Small intestine (tissue), 7 donors: Measurements from ENCODE around the gene APBB2. TPM values are rescaled to one million over a fixed set of nuclear protein-coding genes. Genes with fewer than 3 reads are reported as not detected.

Experiments
- DNase-seq, 2 donors: peaks; one replicate each; pipeline versions ENCODE4 v3.0.0 to v3.0.0-alpha.2; 2013
- FAIRE-seq: peaks from 2 replicates; lab custom pipeline; 2012; peaks lifted over from hg19 to GRCh38; lab: Jason Lieb, UNC
- H3K27ac ChIP-seq, 3 donors: one replicate each; pipeline ENCODE4 v1.5.1; 2013; ENCODE audit warnings: low read length in 2 of 3, mild to moderate bottlenecking in 2 of 3, control low read depth in 1 of 3, inconsistent platforms in 1 of 3, low read depth in 1 of 3, moderate library complexity in 1 of 3
- H3K27me3 ChIP-seq, 3 donors: one replicate each; pipeline ENCODE4 v1.6.1; 2013; ENCODE audit warnings: low read length in 3 of 3, inconsistent platforms in 1 of 3; ENCODE audit not compliant: control insufficient read depth in 3 of 3, insufficient read depth in 3 of 3
- H3K36me3 ChIP-seq, 3 donors: one replicate each; pipeline ENCODE4 v1.6.1; 2013; ENCODE audit warnings: low read length in 3 of 3, inconsistent platforms in 1 of 3, low read depth in 1 of 3, mild to moderate bottlenecking in 1 of 3, moderate library complexity in 1 of 3; ENCODE audit not compliant: control insufficient read depth in 3 of 3, insufficient read depth in 2 of 3
- H3K4me1 ChIP-seq, 3 donors: one replicate each; pipeline ENCODE4 v1.6.1; 2013; ENCODE audit warnings: low read length in 2 of 3, inconsistent platforms in 1 of 3, low read depth in 1 of 3, mild to moderate bottlenecking in 1 of 3, moderate library complexity in 1 of 3; ENCODE audit not compliant: control insufficient read depth in 3 of 3, insufficient read depth in 2 of 3
- H3K4me3 ChIP-seq, 3 donors: one replicate each; pipeline ENCODE4 v1.5.1; 2013; ENCODE audit warnings: low read length in 3 of 3, control low read depth in 1 of 3, inconsistent platforms in 1 of 3, low read depth in 1 of 3, mild to moderate bottlenecking in 1 of 3, moderate library complexity in 1 of 3
- H3K9me3 ChIP-seq, 2 donors: one replicate each; pipeline ENCODE4 v1.6.1; 2013; ENCODE audit warnings: low read depth in 1 of 2, low read length in 1 of 2; ENCODE audit not compliant: control insufficient read depth in 2 of 2, insufficient read depth in 1 of 2
- WGBS, 3 donors: extraction: QIAGEN DNeasy Blood & Tissue Kit; methylation state at CpG; one replicate each; pipeline ENCODE4 v1.1.7; 2013; 5-methylcytosine and 5-hydroxymethylcytosine counted together
- polyA plus RNA-seq, 4 donors: library from polyadenylated mRNA; stranded (reverse) in 3 of 4; unstranded in 1 of 4; fragments of 200-250 nt in 3 of 4; fragments of 120-200 nt in 1 of 4; gene quantifications; one replicate each; pipeline versions ENCODE4 v1.2.1 to v1.2.3, GENCODE V29; 2013
- donor health status: healthy with polysubstance abuse.
- donor health status: control.
- donor health status: control.
- donor health status: Bipolar disorder and iron deficiency.
- donor health status: healthy.

APBB2 gene
- polyA plus RNA-seq, 4 donors: 4.5 to 19.8 (median 8.9) TPM

DNA sequence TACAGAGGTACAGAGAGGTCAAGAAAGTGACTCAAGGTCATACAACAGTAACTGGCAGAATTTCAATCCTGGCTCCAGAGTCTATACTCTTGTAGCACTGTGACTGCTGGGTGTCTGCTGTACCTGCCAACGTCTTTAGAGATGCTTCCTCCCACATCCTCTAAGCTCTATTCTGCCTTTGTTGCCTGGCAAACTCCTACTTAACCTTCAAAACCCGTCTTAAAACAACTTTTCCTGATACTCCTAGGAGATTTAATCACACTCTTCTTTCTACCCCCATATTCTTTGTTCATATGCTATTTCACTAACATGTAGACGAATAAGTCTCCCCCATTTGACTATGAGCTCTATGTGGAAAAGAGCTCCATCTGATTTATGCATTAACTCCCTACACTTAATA lies 16.8 kb downstream of the APBB2 start:
- FAIRE-seq (no peak), DNase-seq (no peak)
- H3K27ac ChIP-seq: no peak overlapping the region
- no peaks in the 10 kb centered on the region for H3K4me1 ChIP-seq
- H3K9me3 ChIP-seq: no peaks in the 10 kb centered on the region
- WGBS, 3 donors: 83 to 88% (median 86%) methylated on average over 3 of the region's 3 CpGs
- H3K36me3 ChIP-seq: no peaks in the 10 kb centered on the region
- no peak overlapping the region for H3K4me3 ChIP-seq
- no peaks in the 10 kb centered on the region for H3K27me3 ChIP-seq

DNA sequence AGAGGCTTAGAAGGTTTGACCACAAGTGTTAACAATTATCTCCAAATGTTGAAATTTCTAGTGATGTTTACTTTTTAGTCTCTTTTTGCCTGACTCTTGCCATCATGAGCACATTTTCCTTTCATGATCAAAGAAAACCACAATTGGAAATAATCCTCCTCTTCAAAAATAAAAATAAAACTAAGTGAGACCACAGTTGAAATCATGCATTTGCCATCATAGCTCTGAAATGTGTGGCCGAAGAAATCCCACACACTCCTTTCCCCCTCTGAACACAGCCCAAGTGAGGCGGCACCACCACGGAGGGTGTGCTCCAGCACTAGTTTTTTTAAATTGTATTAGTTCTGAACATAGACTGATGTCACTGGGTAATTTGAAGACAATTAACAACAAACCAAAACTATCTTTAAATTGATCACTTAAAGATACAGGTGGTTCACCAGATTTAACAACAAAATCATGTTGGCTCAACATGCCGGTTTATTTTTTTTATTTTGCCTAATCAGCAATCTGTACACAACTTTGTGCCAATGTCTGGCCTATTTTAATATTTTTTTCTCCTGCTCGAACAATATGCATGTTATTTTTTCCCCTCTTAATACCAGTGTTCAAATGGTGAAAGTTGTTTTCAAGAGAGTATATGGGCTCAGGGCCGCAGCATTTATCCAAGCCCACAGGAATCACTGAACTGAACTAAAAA lies 17.6 kb downstream of the APBB2 start:
- DNase-seq (no peak), FAIRE-seq (no peak)
- Histone ChIP-seq H3K27ac (no peak overlapping the region), H3K9me3 (no peaks in the 10 kb centered on the region), H3K4me1 (no peaks in the 10 kb centered on the region), H3K36me3 (no peaks in the 10 kb centered on the region), H3K27me3 (no peaks in the 10 kb centered on the region), H3K4me3 (no peak overlapping the region)
- 83 to 95% (median 92%) methylated on average over 6 of the region's 6 CpGs for WGBS, 3 donors

DNA sequence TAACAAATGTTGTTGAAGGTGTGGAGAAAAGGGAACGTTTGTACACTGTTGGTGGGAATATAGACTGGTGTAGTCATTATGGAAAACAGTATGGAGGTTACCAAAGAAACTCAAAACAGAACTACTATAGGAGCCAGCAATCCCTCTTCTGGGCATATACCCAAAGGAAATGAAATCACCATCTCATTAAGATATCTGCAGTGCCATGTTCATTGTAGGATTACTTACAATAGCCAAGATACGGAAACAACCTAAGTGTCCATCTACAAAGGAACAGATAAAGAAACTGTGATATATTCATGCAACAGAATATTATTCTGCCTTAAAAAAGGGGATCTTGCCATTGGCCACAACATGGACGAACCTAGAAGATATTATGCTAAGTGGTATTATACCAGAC lies 22.2 kb downstream of the APBB2 start:
- Histone ChIP-seq H3K9me3 (no peaks in the 10 kb centered on the region), H3K27ac (no peak overlapping the region), H3K4me1 (no peaks in the 10 kb centered on the region), H3K36me3 (no peaks in the 10 kb centered on the region), H3K27me3 (no peaks in the 10 kb centered on the region), H3K4me3 (no peak overlapping the region)
- FAIRE-seq: no peak
- no peak for DNase-seq
- WGBS, 3 donors: 81 to 85% (median 82%) methylated on average over 3 of the region's 3 CpGs

DNA sequence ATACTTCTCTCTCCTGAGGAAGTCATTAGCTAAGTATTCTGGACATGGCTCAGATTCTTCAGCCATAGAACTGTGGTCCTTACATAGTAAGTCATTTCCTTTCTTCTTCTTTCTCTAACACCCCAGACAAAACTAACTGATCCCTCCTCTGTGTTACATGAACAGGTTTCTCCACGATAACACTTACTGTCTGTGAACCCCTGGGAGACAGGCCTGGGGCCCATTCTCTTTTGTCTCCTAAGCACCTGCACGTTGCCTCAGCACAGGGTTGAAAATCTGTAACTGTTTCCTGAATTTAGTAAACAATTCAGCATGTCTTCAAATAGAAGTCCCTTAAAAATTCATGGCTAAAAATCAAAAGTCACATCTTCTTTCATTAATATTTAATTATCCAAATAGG lies 24.7 kb downstream of the APBB2 start:
- Histone ChIP-seq H3K4me1 (peaks cover 0 to 2% (median 0%) of the 10 kb centered on the region in 3 donors), H3K4me3 (no peak overlapping the region), H3K27me3 (no peaks in the 10 kb centered on the region), H3K9me3 (no peaks in the 10 kb centered on the region), H3K36me3 (no peaks in the 10 kb centered on the region), H3K27ac (no peak overlapping the region)
- WGBS, 3 donors: 58 to 72% (median 59%) methylated on average over 2 of the region's 2 CpGs
- FAIRE-seq: no peak
- no peak for DNase-seq

DNA sequence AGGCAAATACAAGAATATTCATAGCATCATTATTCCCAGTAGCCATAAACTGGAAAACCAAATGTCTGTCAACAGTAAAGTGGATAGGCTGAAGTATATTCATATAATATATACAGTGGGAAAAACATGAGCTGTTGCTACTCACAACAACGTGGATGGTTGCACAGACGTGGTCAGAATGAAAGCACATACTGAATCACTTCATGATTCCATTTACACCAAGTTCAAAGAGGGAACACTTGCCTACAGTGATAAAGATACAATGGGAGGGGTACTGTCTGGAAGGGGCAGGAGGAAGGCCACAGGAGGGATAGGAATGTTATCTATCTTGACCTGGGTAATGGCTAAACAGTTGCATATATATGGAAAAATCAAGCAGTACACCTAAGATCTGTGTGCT lies 25.3 kb downstream of the APBB2 start:
- Histone ChIP-seq H3K9me3 (peaks cover 0 to 6% of the 10 kb centered on the region in 2 donors), H3K4me3 (no peak overlapping the region), H3K36me3 (no peaks in the 10 kb centered on the region), H3K27ac (no peak overlapping the region), H3K27me3 (no peaks in the 10 kb centered on the region), H3K4me1 (peaks cover 0 to 2% (median 0%) of the 10 kb centered on the region in 3 donors)
- WGBS, 3 donors: 39 to 49% (median 42%) methylated on average over 2 of the region's 2 CpGs
- FAIRE-seq: no peak
- DNase-seq: no peak

DNA sequence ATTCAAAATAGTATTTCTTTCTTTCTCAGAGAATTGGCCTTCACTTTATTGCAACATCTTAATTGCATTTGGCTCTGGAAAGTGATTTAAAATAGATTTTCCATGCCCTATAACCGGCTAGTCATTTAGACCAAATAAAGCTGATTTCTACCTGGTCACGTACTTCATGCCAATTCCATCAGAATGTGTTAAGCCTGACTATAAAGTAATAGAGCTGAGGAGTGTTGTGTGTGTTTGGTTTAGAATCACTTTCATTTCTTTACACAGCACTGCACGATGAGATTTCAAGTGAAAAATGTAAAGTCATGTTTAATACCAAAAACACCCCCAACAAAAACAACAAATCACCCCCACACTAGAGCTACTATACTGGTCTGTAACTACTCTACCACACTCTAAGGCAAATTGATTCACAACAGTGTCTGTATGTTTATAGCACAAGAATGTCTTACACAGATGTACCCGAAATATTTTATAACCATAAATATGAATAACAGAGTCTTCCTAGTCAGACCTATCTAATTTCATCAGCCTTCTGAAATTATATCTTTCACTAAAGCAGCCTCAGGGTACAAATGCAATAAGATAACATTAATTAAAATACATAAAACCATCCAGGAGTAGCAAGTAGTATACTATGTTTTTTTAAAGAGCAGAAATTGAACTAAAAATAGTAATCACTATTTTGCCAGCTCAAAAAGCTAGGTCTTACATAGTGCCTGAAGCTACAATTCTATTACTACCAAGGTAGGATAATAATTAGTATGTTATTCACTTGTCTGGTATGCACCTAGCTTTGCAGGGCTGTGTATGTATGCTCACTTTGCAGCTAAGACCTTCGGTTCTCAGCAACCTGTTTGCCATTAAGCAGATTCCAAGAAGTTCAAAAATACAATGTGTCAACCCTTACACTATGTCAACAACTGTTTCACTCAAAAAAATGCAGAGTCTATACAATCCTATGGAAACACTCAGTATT lies 28.4 kb downstream of the APBB2 start:
- Histone ChIP-seq H3K4me3 (no peak overlapping the region), H3K36me3 (no peaks in the 10 kb centered on the region), H3K27me3 (no peaks in the 10 kb centered on the region), H3K4me1 (peaks cover 0 to 2% (median 0%) of the 10 kb centered on the region in 3 donors), H3K27ac (no peak overlapping the region), H3K9me3 (peaks cover 0 to 8% of the 10 kb centered on the region in 2 donors)
- 18 to 47% (median 27%) methylated on average over 5 of the region's 5 CpGs for WGBS, 3 donors
- peak in 1 of 2 donors; percentile 41 for DNase-seq
- FAIRE-seq: no peak

DNA sequence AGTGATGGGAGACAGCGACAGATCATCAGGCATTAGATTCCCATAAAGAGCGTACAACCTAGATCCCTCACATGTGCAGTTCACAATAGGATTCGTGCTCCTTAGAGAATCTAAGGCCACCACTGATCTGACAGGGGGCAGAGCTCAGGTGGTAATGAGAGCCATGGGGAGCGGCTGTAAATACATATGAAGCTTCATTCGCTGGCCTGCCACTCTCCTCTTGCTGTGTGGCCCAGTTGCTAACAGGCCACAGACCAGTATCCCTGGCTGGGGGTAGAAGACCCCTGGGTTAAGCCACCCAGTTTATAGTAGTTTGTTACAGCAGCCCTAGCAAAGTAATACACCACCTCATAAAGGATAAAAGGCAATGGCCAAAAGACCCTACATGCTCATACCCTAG lies 30.3 kb downstream of the APBB2 start:
- FAIRE-seq (no peak), DNase-seq (no peak)
- peaks cover 0 to 8% of the 10 kb centered on the region in 2 donors for H3K9me3 ChIP-seq
- 78 to 91% (median 81%) methylated on average over 5 of the region's 5 CpGs for WGBS, 3 donors
- peaks cover 0 to 2% (median 0%) of the 10 kb centered on the region in 3 donors for H3K4me1 ChIP-seq
- no peak overlapping the region for H3K27ac ChIP-seq
- H3K27me3 ChIP-seq: no peaks in the 10 kb centered on the region
- H3K36me3 ChIP-seq: peaks cover 0 to 2% (median 0%) of the 10 kb centered on the region in 3 donors
- no peak overlapping the region for H3K4me3 ChIP-seq

DNA sequence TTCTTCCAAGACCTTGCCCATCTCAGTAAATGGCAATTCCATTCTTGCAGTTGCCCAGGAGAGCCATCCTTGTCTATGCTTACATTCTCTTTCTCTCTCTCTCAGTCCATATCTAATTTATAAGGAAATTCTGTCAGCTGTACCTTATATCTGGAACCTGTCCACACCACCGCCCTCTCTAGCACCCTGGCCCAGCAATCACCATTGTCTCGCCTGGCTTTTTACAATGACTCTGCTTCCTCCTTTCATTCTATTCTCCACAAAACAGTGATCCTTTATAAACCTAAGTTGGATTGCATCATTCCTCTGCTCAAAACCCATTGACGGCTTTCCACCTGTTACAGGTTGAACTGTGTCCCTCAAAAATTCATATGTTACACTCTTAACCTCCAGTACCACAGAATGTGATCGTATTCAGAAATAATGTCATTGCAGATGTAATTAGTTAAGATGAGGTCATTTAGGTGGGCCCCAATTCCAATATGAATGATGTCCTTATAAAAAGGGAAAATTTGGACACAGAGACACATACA lies 31.3 kb downstream of the APBB2 start:
- peak in 1 of 2 donors; percentile 15 for DNase-seq
- Histone ChIP-seq H3K4me3 (no peak overlapping the region), H3K4me1 (peaks cover 0 to 2% (median 2%) of the 10 kb centered on the region in 3 donors), H3K36me3 (peaks cover 0 to 2% (median 0%) of the 10 kb centered on the region in 3 donors), H3K27me3 (no peaks in the 10 kb centered on the region), H3K9me3 (peaks cover 0 to 8% of the 10 kb centered on the region in 2 donors), H3K27ac (no peak overlapping the region)
- FAIRE-seq: no peak
- 40 to 79% (median 63%) methylated on average over 4 of the region's 4 CpGs for WGBS, 3 donors
